Sciatic nerve (tissue), 2 donors: Measurements from ENCODE around the gene VLDLR. TPM values are rescaled to one million over a fixed set of nuclear protein-coding genes. Genes with fewer than 3 reads are reported as not detected.

Source experiments
- ATAC-seq: fragments of 200-7000 bp; cut with Tn5 transposase; one replicate; pipeline ENCODE4 v1.9.1; 2020; ENCODE audit warnings: mild to moderate bottlenecking, moderate library complexity
- DNase-seq: peaks from one replicate; pipeline ENCODE4 v3.0.0-alpha.2; 2020; ENCODE audit warnings: low spot score
- intact Hi-C: fragments of 100-400 bp; cut with DNase I; formaldehyde crosslinking; loops from one replicate; pipeline ENCODE4 v1.14.2; 2022
- total RNA-seq: library from RNA; stranded (reverse); fragmentation: NEBNext Ultra II Directional; extraction: Animal tissue kit (Norgen Biotek cat#: 25700); gene quantifications from one replicate; pipeline ENCODE4 v1.2.1, GENCODE V29; 2021
- donor health status: DM: no; HTN: no; CAD: no.
- donor health status: DM: no; HTN: no; CAD: no.

VLDLR gene
- 25.8 TPM for total RNA-seq

DNA sequence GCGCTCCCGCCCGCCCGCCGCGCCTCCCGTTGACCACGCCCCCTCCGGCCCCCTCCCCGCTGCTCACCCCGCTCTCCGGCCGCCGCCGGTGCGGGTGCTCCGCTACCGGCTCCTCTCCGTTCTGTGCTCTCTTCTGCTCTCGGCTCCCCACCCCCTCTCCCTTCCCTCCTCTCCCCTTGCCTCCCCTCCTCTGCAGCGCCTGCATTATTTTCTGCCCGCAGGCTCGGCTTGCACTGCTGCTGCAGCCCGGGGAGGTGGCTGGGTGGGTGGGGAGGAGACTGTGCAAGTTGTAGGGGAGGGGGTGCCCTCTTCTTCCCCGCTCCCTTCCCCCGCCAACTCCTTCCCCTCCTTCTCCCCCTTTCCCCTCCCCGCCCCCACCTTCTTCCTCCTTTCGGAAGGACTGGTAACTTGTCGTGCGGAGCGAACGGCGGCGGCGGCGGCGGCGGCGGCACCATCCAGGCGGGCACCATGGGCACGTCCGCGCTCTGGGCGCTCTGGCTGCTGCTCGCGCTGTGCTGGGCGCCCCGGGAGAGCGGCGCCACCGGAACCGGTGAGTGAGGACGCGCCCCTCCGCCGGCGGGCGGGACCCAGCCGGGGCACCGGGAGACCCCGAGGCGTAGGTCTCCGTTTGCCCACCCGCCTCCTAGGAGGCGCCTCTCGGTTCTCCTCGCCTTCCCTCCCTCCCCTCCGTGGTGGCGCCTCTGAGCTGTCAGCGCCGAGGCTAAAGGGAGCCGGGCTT, at the start of gene VLDLR:
Gene VLDLR, plus strand, starts transcription at position 66 of the 739 bp plus-strand sequence. Its CDS starts 403 bp downstream, at position 469.
- ATAC-seq (peak; percentile 49), DNase-seq (peak; percentile 68)
- intact Hi-C loops: no loop called here

DNA sequence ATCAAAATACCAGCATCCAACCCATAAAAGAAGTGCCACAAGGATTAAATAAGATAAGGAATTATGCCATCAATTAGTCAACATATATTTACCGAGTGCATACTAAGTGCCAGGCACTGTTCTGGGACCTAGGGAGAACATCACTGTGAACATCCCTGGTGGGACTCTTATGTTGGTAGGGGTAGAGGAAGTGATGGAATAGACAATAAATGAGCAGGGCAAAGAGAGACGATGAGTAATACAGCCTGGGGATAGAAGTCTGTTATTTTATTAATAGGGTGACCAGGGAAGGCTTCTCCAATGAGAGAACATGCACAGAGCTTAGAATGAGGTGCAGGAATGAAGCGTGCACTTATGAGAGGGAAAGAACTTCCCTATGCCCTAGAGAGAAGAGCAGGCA, 47.4 kb upstream of the VLDLR start:
- ATAC-seq (no peak), DNase-seq (no peak)
- intact Hi-C loops: no loop called here

DNA sequence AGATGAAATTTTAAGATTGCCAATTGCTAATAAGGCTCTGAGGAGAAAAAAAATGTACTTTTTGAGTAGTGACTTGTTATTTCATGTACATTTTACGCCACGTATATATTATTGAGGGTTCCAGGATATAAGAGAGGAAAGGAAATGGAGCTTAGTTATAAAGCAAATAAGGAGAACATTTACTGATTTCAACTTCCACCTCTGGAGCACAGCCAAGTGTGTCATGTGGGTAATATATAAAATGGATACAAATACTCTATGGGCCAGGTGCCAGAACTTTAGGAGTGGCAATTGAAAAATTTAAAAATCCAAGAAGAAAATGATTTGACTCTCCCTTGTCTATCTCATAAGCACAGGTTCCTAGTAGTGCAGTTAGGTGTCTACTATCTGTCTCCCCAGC, 45.0 kb upstream of the VLDLR start:
- no peak for ATAC-seq
- intact Hi-C loops: no loop called here

DNA sequence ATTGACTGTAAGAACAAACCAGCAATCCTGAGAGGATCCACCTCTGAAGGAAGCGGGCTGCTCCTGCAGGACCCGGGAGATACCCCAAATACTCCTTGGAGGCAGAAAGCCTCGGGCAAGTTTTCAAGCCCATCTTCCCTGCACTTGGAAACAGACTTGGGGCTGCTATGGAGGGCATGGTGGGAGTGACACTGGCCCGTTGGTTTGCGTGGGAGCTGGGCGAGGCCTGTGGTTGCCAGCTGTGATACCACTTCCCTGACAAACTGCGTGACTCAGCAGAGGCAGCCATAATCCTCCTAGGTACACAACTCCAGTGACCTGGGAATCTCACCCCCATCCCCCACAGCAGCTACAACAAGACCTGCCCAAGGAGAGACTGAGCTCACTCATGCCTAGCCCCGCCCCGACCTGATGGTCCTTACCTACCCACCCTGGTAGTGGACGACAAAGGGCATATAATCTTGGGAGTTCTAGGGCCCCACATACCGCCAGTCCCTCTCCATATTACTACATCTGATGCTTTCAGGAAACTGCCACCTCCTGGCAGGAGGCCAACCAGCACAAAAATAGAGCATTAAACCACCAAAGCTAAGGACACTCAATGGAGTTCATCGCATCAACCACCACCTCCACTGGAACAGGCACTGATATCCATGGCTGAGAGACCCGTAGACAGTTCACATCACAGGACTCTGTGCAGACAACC, 38.1 kb upstream of the VLDLR start:
- DNase-seq (no peak), ATAC-seq (no peak)
- intact Hi-C loops: no loop called here

More for the DNA sequence above, 45.0 kb upstream of the VLDLR start:
- no peak for DNase-seq

DNA sequence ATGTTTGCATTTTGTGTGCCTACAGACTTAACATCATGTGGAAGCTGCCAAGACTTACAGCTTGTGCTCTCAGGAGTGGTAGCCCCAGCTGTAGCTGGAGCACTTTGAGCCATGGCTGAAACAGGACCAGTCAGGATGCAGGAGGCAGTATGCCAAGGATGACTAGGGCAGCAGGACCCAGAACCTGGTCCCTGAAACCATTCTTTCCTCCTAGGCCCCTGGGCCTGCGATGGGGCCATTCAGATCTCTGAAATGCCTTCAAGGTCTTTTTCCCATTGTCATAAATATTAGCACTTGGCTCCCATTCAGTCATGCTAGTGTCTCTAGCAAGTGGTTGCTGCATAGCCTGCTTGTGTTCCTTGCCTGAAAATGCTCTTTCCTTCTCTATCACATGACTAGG, 29.6 kb upstream of the VLDLR start:
- intact Hi-C loops: no loop called here
- no peak for DNase-seq
- ATAC-seq: no peak

DNA sequence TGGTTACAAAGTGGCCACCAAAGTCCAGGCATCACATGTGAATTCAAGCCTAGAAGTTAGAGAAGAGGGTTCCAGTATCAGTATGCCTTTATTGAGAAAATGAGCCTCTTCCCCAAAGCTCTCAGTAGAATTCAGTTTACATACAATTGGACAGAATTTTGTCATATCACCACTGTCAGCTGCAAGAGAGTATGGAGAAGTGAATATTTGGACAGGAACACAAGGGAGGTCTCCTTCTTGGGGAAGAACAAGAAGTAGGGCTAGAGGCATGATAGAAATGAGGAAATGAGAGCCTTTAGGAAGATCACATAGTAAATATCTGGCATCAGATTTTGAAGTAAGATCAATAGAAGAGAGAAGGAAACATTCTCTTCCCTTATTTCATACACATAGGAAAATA, 27.8 kb upstream of the VLDLR start:
- no peak for DNase-seq
- ATAC-seq: no peak
- intact Hi-C loops: no loop called here

DNA sequence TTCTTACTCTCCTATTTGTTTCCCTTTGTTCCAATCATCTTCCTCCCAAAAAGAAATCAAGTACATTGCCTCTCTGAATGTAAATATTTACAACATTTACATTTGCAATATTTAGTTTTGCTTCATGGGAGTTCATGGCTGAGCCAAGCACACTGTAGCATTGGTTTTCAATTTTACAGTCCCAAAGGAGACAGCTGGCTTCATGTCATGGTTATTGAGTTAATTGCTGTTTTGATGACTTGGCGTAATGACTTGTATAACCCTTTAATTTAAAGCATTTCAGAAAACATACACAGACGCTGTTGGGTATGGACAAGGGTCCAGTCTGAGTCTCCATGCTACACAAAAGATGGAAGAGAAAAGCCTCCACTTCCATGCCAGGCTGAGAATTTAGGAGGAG, 25.6 kb upstream of the VLDLR start:
- DNase-seq (no peak), ATAC-seq (no peak)
- intact Hi-C loops: no loop called here

DNA sequence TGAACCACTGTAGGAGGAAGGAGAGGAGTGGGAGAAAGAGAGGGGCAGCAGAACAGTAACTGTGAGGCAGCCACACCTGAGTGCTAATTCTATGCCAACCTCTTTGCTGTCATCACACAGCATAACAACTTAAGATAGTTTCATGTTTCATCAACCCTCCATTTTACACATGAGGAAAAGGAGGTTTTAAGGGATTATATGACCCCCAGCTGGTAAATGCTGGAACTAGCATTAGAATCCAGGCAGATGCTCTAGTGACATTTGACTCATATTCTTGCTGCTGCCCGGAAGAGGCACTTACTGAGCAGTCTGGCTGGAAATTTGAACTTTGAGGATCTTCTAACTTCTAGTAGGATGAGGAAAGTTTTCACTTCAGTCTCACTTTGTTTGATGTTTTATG, 24.1 kb upstream of the VLDLR start:
- DNase-seq: no peak
- intact Hi-C loops: no loop called here
- ATAC-seq: no peak

DNA sequence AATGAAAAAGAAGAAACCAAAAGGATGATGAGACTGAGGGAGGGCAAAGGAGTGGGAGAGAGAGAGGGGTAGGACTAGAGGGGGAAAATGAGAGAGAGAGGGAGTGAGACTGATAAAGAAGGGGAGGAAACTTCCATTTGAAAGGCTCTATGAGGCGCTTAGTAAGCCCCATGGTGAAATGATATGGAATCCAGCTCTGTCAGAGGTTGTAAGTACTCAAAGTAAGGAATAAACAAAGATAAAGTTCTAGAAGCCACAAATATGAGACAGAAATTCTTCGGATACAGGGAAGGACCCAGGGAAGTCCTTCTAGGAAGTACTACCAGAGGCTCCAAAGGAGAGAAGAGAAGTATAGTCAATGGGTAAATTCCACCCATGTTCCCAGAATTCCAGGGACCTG, 21.7 kb upstream of the VLDLR start:
- DNase-seq (no peak), ATAC-seq (no peak)
- intact Hi-C loops: no loop called here

DNA sequence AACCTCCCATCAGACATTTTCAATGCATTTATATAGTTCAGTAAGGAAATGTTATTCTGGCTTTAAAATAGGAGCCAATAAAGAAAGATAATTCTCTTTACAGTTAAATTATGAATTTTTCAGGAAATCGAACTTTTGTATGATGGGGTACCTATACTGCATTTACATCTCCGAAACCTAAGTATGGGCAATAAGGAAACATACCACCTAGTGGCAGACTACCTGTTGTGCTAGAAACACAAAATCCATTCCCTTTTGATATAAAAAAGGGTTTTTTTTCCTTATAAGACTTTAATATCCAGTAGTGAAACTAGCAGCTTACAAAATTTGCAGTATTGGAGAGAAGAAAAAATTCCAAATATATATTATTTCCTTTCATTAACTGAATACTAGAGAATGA, 21.3 kb upstream of the VLDLR start:
- no peak for DNase-seq
- ATAC-seq: no peak
- intact Hi-C loops: no loop called here

DNA sequence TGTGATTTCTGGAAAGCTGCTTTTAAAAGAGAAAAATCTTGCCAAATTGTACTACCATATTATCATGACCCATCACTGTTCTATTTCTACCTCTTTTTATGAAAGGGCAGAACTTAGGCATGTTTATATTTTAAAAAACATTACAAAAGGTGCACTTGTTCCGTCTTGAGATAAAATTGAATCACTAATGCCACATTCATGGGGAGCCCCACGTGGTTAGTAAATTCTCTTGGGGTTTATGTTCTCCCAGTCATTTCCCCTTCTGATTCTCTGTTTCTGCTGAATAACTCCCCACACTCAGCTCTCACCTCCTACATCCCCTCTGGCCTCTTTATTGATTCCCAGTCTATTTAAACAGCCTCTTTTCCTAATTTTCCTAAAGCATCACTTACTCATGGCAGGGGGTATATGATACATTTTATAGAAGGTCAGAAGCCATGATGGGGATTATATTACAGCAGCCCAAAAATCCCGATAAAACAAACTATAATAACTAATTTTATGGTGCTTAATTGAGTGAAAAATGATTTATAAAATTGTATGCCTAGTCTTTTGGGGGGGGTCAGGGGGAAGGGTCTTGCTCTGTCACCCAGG, 19.7 kb upstream of the VLDLR start:
- DNase-seq: no peak
- intact Hi-C loops: no loop called here
- no peak for ATAC-seq

DNA sequence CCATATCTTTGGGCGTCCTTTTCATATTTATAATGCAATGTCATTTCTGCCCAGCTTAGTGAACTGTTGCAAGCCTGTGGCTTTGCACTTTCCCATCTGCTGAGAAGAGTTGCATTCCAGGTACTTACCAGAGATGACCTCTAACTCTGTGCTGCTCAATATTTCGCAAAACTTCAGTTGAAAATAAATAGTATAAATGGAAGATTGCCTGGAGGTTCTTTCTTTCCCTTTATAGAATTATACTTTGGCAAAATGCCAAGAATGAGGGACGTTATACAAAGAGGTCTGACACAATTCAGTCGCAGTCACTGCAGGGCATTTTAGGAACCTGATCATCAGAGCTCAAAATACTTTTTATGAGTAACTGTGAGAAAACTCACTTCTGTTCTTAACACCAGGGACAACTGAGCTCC, 18.9 kb upstream of the VLDLR start:
- DNase-seq (no peak), ATAC-seq (no peak)
- intact Hi-C loops: no loop called here

DNA sequence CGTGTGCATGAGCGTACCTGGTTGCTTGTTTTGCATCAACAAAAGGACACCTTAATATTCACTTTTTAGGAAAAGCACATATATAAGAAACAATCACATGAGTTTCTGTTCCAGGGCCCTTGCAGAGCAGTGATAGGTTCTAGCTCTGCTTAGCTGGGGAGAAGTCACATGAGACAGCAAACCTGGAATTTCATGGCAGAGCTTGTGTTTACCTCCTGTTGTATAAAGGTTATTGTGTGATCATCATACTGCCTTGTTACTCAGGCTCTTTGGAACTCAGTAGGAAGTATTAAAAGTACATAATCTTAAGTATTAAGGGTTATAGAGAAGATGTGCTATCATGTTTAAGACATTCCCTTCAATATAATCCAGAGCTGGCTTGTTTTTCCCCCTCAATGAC, 18.0 kb upstream of the VLDLR start:
- DNase-seq: no peak
- no peak for ATAC-seq
- intact Hi-C loops: no loop called here

DNA sequence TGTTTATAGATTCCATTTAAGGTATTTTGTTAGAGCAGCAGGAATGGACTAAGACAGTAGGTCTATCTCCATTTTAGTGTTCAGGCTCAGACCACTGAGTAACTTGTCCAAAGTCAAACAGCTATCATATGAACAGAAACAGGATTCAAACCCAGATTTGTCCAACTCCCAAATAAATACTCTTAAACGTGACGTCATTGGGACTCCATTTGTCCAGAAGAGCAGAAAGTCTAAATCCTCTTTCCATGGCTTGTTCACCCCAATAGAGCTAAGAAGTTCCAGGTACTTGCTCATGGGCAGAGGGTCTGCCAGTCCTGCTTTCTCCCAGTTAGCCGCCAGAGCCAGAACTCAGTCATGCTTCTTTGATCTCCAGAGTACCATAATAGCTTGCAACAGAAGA, 16.3 kb upstream of the VLDLR start:
- intact Hi-C loops: no loop called here
- ATAC-seq (no peak), DNase-seq (no peak)

DNA sequence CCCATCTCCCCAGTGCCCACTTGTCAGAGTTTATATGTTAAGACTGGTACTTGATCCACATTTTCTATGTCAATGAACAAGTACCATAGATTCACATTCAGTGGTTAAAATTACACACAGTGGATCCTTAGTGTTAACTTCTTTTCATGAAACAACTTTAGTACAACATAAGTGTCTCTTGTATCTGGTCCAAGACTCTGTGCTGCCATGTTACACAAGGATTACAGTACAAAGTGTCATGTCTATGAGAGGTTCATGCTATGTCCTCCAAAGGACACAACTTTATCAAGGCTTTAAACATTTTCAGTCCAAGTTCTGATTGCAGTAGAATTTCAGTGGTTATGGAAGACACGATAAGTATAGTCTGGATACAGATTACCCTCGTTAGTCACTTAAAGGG, 13.3 kb upstream of the VLDLR start:
- intact Hi-C loops: no loop called here
- ATAC-seq (no peak), DNase-seq (no peak)

DNA sequence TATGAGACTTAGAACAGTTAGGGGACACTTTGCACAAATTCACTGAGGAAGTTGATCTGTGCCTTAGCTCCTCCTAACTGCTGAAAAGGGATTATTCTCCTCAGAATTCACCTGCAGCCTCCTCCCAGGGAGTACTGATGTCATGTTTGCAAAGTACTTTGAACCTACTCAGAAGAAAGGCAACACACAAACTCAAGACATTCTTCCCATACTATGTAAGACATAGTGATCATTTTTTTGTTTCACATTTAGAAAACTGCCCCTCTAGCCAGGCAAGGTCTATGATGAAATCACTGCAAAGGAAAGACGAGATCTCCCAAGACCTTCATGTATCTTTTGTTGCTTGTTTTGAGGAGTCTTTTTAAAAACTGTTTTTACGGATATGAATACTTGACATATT, 10.6 kb upstream of the VLDLR start:
- intact Hi-C loops: no loop called here
- no peak for ATAC-seq
- DNase-seq: no peak

DNA sequence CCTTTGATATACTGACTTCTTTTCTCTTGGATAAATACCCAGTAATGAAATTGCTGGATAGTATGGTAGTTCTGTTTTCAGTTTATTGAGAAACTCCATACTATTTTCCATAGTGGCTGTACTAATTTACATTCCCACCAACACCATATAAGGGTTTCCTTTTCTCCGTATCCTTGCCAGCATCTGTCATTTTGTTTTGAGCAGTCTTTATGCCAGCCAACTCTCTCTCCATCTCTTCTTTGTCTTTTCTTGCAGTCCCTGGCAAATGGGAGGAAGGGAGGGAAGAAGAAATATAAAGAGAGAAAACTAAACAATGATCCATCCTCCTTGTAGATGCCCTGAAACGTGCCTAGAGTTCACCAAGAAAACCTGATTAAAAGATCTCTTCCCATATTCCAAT, 9.6 kb upstream of the VLDLR start:
- DNase-seq: no peak
- intact Hi-C loops: no loop called here
- ATAC-seq: no peak

DNA sequence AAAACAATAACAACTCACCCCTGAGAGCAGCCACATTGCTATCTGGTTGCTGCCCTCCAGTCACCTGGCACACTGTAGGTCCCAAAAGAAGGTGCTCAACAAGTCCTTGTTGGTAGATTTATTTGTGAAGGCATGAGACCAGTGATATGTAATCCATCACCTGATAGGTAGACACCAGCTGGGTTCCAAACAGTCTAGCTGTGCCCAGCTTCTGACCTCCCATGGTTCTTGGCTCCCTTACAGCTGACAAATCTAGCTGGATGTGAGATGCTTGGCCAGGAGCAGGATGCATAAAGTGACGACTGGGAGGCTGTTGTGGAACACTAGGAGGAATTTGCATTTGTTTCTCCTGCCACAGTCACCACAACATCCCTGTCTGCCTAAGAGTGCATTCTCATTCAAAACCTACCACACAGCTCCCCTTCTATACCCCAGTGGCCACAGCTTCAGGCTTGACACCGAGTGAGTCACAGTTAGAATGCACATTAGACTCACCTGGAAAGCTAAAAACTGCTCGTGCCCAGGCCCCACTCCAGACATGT, 7.8 kb upstream of the VLDLR start:
- intact Hi-C loops: no loop called here
- no peak for DNase-seq
- no peak for ATAC-seq

DNA sequence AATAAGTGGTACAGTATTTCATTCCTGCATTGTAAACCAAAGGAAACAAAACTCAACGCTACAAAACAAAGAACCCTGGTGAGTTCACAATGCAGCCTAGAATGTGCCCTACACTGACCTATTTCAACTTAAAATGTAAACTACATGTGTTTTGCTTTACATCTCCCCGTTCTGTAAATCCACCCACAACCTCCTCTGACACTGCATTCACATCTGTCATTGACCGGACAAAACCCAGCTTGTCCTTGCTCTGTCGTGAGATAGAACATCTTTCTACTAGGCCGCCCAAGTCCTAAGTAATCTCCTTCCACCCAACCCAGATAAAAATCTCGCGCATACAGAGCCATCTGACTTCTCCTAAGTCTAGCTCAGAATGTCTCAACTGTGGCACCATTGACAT, 6.1 kb upstream of the VLDLR start:
- no peak for ATAC-seq
- no peak for DNase-seq
- intact Hi-C loops: no loop called here

DNA sequence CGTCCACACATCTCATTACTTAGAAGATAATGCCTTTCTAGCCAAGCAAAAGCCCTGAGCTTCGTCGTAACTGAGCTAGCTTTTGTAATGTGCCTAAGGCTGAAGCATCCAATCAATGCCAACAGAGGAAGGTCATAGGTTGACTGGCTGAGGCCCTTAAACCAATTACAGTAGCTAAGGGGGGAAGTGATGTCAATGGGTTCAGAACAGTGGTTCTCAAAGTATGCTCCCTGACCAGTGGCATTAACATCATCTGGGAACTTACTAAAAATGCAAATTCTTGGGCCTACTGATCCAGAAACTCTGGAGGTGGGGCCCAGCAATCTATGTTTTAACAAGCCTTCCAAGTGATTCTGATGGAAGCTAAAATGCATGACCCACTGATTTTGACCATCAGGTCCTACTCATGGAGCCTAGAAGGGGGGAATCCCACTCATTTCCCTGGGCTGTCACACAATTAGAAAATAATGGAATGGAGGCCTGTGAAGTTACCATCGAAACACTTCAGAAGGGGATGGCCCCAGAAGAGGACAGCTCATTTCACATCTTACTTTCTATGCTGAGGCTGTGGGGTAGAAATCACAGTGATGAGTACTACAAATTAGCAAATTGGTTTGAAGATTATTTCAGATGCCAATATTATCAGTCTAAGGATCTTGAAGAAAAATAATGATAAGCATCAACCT, 4.8 kb upstream of the VLDLR start:
- intact Hi-C loops: no loop called here
- DNase-seq (no peak), ATAC-seq (no peak)
